ENCODE measurements around the gene HOXA3.

The HOXA3 gene

GRCh38 chr7:27188386-27189294 is 36.3 kb upstream of the HOXA3 start:
- TF ChIP-seq, protein P1, sequence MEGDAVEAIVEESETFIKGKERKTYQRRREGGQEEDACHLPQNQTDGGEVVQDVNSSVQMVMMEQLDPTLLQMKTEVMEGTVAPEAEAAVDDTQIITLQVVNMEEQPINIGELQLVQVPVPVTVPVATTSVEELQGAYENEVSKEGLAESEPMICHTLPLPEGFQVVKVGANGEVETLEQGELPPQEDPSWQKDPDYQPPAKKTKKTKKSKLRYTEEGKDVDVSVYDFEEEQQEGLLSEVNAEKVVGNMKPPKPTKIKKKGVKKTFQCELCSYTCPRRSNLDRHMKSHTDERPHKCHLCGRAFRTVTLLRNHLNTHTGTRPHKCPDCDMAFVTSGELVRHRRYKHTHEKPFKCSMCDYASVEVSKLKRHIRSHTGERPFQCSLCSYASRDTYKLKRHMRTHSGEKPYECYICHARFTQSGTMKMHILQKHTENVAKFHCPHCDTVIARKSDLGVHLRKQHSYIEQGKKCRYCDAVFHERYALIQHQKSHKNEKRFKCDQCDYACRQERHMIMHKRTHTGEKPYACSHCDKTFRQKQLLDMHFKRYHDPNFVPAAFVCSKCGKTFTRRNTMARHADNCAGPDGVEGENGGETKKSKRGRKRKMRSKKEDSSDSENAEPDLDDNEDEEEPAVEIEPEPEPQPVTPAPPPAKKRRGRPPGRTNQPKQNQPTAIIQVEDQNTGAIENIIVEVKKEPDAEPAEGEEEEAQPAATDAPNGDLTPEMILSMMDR (IDR thresholded peaks at IDR 0.05; ENCODE audit: low read depth, low read length), result no peak
- peak; percentile 15 to 38 for DNase-seq (ENCODE audit: low read depth in 2 of 2)
- H3K4me3 ChIP-seq (replicated peaks in 1 of 2; ENCODE audit: low read depth in 2 of 2, low read length in 2 of 2), result peak overlapping the region in 1 of 2 donors; percentile 11

GRCh38 chr7:27187475-27188385 is 35.3 kb upstream of the HOXA3 start:
- TF ChIP-seq, protein P1 (IDR thresholded peaks at IDR 0.05; ENCODE audit: low read depth, low read length), result no peak
- no peak for DNase-seq (ENCODE audit: low read depth in 2 of 2)
- H3K4me3 ChIP-seq (replicated peaks in 1 of 2; ENCODE audit: low read depth in 2 of 2, low read length in 2 of 2), result no peak overlapping the region

DNA sequence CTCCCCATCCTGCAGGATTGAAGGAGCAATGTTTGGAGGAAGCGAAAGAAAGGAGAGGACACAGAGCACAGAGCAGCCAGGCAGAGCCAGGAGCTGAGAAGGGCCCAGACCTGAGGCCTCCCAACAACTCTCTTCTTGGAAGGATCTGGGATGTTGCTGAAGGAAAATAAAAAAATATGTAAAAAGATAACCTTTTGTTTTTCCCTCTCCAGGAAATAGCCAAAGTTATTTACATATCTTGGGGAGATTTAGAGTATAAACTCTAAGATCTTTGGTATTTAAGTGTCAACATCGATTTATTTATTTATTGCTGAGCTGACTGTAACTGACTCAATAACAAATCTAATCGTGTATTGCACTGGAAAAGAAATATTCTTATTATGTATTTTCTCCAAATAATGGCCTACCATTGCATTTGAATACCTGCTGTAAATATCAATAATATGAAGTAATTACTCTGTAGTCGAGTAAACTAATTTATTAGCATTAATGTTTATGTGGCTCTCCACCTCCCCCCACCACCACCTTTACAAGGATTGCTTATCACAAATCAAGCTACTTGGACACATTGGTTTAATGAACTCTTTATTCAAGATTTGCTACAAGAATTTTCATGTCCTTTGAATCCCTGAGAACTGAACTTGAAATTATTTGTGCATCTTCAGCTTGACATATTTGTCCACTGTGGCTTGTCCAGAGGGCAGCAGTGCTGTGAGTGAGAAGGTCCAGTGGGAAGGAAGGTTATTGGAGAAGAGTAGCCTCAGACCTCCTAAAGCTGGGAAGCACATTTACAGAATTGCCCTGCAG is 34.5 kb upstream of the HOXA3 start:
- DNase-seq (ENCODE audit: low read depth in 2 of 2), result no peak
- TF ChIP-seq, protein P1 (IDR thresholded peaks at IDR 0.05; ENCODE audit: low read depth, low read length), result no peak
- no peak overlapping the region for H3K4me3 ChIP-seq (replicated peaks in 1 of 2; ENCODE audit: low read depth in 2 of 2, low read length in 2 of 2)

DNA sequence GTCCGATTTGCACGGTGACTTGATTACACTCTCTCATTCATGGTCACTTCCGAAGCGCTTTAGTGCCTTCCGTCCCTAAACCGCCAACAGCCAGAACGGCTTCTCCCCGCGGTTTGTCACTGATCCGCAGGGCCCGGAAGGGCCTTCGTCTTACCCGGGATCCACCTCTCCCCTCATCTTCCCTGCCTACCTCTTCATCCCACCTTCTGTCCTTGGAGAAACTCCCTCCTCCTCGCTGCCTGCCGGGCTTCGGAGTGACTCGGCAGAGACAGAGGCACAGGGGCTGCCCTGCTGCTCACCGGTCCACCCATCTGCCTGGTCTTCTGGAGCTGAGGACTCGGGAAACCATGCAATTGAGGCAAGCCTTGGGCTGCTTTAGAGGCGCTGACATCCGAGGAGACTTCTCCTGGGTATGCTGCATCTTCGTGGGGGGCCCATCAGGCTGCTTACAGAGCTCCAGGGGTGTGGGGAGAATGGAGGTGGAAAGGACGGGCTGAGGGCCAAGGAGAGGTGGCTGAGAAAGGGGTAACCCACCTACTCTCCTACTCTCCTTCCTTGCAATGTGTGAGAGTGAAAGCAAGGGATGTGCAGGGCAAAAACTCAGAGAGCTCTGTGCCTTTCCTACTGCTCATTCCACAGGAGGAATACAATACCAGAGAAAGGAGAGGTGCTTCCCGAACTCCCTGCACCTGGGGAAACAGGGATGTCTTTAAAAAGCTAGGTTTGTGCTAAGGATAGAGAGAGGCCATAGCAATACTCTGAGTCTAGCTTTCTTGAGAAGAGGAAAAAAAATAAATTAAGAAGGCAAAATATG is 33.7 kb upstream of the HOXA3 start:
- TF ChIP-seq, protein P1 (IDR thresholded peaks at IDR 0.05; ENCODE audit: low read depth, low read length), result no peak
- H3K4me3 ChIP-seq (replicated peaks in 1 of 2; ENCODE audit: low read depth in 2 of 2, low read length in 2 of 2), result no peak overlapping the region
- no peak for DNase-seq (ENCODE audit: low read depth in 2 of 2)

GRCh38 chr7:27185013-27185853 is 32.9 kb upstream of the HOXA3 start, which contains the start of gene HOXA11:
Gene HOXA11 (minus strand): TSS chr7:27185232. CDS start chr7:27185144, 88 bp downstream.
- H3K4me3 ChIP-seq (replicated peaks in 1 of 2; ENCODE audit: low read depth in 2 of 2, low read length in 2 of 2), result peak within 1 kb of the TSS; percentile 29 to 38
- TF ChIP-seq, protein P1 (IDR thresholded peaks at IDR 0.05; ENCODE audit: low read depth, low read length), result no peak
- peak; percentile 21 to 49 for DNase-seq (ENCODE audit: low read depth in 2 of 2)
